Parathyroid adenoma (tissue), 2 donors: ENCODE results near the gene PEPD.

ENCODE experiments used
- H2AFZ ChIP-seq: fragments of 300-600 bp; sonication (generic); one replicate; pipeline ENCODE4 v1.7.0; 2017; ENCODE audit warnings: antibody characterized with exemption, mild to moderate bottlenecking
- H3K27ac ChIP-seq: fragments of 300-600 bp; sonication (generic); one replicate; pipeline ENCODE4 v1.7.0; 2017
- H3K27me3 ChIP-seq: fragments of 300-600 bp; sonication (generic); one replicate; pipeline ENCODE4 v1.7.0; 2017; ENCODE audit warnings: low read length; ENCODE audit not compliant: control insufficient read depth, insufficient read depth
- H3K36me3 ChIP-seq: fragments of 300-600 bp; sonication (generic); one replicate; pipeline ENCODE4 v1.7.0; 2017; ENCODE audit warnings: low read length; ENCODE audit not compliant: control insufficient read depth, insufficient read depth
- H3K4me1 ChIP-seq: fragments of 300-600 bp; sonication (generic); one replicate; pipeline ENCODE4 v1.7.0; 2017; ENCODE audit warnings: control low read depth
- H3K4me2 ChIP-seq: fragments of 300-600 bp; sonication (generic); one replicate; pipeline ENCODE4 v1.7.0; 2017; ENCODE audit warnings: low read length
- H3K4me3 ChIP-seq: fragments of 300-600 bp; sonication (generic); one replicate; pipeline ENCODE4 v1.7.0; 2017; ENCODE audit warnings: low read depth, low read length
- H3K79me2 ChIP-seq: fragments of 300-600 bp; sonication (generic); one replicate; pipeline ENCODE4 v1.7.0; 2017; ENCODE audit warnings: control low read depth
- H3K9ac ChIP-seq: fragments of 300-600 bp; sonication (generic); one replicate; pipeline ENCODE4 v1.7.0; 2017; ENCODE audit warnings: mild to moderate bottlenecking
- H3K9me3 ChIP-seq: fragments of 300-600 bp; sonication (generic); one replicate; pipeline ENCODE4 v1.7.0; 2017; ENCODE audit warnings: low read length; ENCODE audit not compliant: control insufficient read depth
- CTCF ChIP-seq: fragments of 300-600 bp; sonication (generic); IDR thresholded peaks from one replicate; pipeline ENCODE4 v1.7.0; 2017; ENCODE audit warnings: antibody characterized with exemption, mild to moderate bottlenecking
- donor health status: primary hyperparathyroidism.

Gene PEPD

DNA sequence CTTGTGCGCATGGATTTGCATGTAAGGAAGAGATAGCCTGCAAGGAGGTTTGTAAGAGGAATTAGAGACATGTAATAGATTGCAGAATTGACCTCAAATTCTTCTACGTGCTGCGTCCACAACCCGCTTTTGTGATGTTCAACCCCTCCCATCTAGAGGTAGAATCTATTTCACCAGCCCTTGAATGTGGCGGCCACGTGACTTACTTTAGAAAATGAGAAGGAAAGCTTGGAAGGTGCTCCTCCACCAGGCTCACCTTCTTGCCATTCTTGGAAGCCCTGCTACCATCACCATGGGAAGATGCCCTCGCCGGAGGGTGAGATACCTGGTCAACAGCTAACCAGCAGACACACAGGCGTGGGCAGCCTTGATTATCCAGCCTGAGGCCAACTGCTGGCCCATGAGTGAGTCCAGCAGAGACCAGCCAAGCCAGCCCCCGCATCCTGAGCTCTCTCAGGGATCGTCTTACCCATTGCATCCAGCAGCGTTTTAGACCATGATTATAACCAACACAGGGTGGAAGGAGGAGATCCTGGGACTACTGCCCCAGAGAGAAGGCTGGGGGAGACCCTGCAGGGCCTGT is 7.6 kb upstream of the PEPD start:
- Histone ChIP-seq H3K27ac (no peak overlapping the region), H3K4me3 (no peak overlapping the region), H3K79me2 (no peaks in the 10 kb centered on the region), H3K36me3 (no peaks in the 10 kb centered on the region), H3K4me1 (no peaks in the 10 kb centered on the region), H3K27me3 (no peaks in the 10 kb centered on the region), H3K4me2 (no peak overlapping the region), H2AFZ (no peak overlapping the region), H3K9me3 (no peaks in the 10 kb centered on the region), H3K9ac (no peak overlapping the region)
- no peak for TF ChIP-seq CTCF

DNA sequence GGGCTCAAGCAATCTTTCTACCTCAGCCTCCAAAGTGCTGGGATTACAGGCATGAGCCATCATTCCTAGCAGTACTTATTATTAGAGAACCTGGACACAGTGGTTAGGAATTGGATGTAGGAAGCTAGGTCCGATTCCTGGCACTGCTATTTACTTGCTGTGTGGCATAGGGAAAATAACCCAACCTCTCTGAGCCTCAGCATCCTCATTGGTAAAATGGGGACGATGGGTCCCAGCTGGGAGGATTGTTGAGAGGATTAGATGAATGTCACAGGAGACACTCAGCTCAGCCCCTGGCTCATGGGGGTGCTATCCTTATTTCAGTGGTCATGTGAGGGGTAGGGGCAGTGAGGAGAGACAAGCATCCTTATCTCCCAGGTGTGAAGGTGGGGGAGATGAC is 6.8 kb upstream of the PEPD start:
- H3K9me3 ChIP-seq, result no peaks in the 10 kb centered on the region
- H2AFZ ChIP-seq, result no peak overlapping the region
- H3K79me2 ChIP-seq, result no peaks in the 10 kb centered on the region
- no peak for TF ChIP-seq CTCF
- no peaks in the 10 kb centered on the region for H3K4me1 ChIP-seq
- no peaks in the 10 kb centered on the region for H3K27me3 ChIP-seq
- H3K4me2 ChIP-seq, result no peak overlapping the region
- no peak overlapping the region for H3K27ac ChIP-seq
- H3K36me3 ChIP-seq, result no peaks in the 10 kb centered on the region
- no peak overlapping the region for H3K4me3 ChIP-seq
- H3K9ac ChIP-seq, result no peak overlapping the region

- H3K4me1 ChIP-seq, result peaks cover 4% of the 10 kb centered on the region
- H3K9ac ChIP-seq, result no peak overlapping the region
- no peak overlapping the region for H3K4me3 ChIP-seq
- no peak overlapping the region for H3K27ac ChIP-seq
- H3K27me3 ChIP-seq, result no peaks in the 10 kb centered on the region
- TF ChIP-seq CTCF, result no peak
- no peaks in the 10 kb centered on the region for H3K36me3 ChIP-seq
- H3K9me3 ChIP-seq, result no peaks in the 10 kb centered on the region
- H3K4me2 ChIP-seq, result no peak overlapping the region
- no peaks in the 10 kb centered on the region for H3K79me2 ChIP-seq
- H2AFZ ChIP-seq, result no peak overlapping the region
Observed at GRCh38 chr19:33527125-33527524, 5.5 kb upstream of the PEPD start.

- Histone ChIP-seq H3K4me1 (peaks cover 6% of the 10 kb centered on the region), H3K4me3 (no peak overlapping the region), H3K9me3 (no peaks in the 10 kb centered on the region), H3K27me3 (no peaks in the 10 kb centered on the region), H3K4me2 (no peak overlapping the region), H3K36me3 (no peaks in the 10 kb centered on the region), H3K79me2 (no peaks in the 10 kb centered on the region), H3K9ac (no peak overlapping the region), H2AFZ (no peak overlapping the region), H3K27ac (no peak overlapping the region)
- no peak for TF ChIP-seq CTCF
Observed at GRCh38 chr19:33524024-33524664, 2.6 kb upstream of the PEPD start.

- no peak overlapping the region for H3K4me3 ChIP-seq
- peaks cover 6% of the 10 kb centered on the region for H3K4me1 ChIP-seq
- no peak overlapping the region for H3K4me2 ChIP-seq
- H3K9ac ChIP-seq, result no peak overlapping the region
- H3K27ac ChIP-seq, result no peak overlapping the region
- H3K27me3 ChIP-seq, result no peaks in the 10 kb centered on the region
- H2AFZ ChIP-seq, result no peak overlapping the region
- H3K9me3 ChIP-seq, result no peaks in the 10 kb centered on the region
- no peaks in the 10 kb centered on the region for H3K36me3 ChIP-seq
- no peak for TF ChIP-seq CTCF
- H3K79me2 ChIP-seq, result no peaks in the 10 kb centered on the region
Observed at GRCh38 chr19:33523167-33523566, 1.6 kb upstream of the PEPD start.
